Vagina (tissue), 2 donors: ENCODE results near the gene ARHGAP10.

Experiments
- POLR2A ChIP-seq, 2 donors: fragments of 450-650 bp; IDR thresholded peaks; one replicate each; pipeline ENCODE4 v1.6.1; 2017; ENCODE audit warnings: antibody characterized with exemption in 2 of 2, mild to moderate bottlenecking in 2 of 2, moderate library complexity in 2 of 2
- TF ChIP-seq, protein P1 (sequence below), 3 experiments: fragments of 450-650 bp in 2 of 3; fragments of 200-600 bp in 1 of 3; sonication (generic) in 1 of 3; IDR thresholded peaks; one replicate each; pipeline ENCODE4 v1.5.1; 2017 to 2019; ENCODE audit warnings: antibody characterized with exemption in 3 of 3, mild to moderate bottlenecking in 2 of 3, moderate library complexity in 2 of 3

DNA sequence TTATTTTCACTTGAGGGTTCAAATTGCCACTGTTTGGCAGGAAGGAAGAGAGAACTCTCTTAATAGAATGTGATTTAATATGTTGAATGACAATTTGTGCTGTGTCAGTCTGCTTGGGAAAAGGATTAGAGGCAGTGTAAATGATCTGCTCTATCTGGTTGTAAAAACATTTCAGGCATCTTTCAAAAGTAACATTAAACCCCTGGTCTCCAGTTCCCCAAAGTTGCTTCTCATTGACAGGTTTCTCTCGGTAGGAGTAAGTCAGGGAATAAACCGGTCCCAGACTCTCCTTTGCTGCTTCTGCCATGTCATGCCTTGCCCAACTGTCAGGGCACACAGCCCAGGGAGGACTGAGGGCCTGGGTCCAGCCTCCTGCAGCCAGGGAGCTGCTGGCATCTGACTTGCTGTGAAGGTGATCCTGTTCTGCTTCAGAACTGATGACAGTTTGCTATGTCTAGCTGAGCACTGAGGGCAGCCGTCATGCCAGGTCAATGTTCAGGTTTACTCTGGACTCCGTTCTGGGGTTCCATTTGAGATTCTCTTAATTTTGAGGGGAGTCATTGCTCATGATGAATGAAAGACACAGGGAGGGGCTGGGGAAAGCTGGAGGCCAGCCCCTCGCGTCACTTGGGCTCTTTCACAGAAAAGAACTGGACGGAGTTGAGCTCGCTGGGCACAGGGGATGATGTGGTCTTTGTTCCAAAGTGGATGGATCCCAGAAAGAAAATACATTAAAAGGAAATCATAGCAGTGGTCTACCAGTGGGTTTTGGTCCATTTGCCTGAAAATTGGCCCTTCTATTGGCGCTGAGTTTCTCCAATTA is 312.4 kb downstream of the ARHGAP10 start:
- TF ChIP-seq, protein P1, sequence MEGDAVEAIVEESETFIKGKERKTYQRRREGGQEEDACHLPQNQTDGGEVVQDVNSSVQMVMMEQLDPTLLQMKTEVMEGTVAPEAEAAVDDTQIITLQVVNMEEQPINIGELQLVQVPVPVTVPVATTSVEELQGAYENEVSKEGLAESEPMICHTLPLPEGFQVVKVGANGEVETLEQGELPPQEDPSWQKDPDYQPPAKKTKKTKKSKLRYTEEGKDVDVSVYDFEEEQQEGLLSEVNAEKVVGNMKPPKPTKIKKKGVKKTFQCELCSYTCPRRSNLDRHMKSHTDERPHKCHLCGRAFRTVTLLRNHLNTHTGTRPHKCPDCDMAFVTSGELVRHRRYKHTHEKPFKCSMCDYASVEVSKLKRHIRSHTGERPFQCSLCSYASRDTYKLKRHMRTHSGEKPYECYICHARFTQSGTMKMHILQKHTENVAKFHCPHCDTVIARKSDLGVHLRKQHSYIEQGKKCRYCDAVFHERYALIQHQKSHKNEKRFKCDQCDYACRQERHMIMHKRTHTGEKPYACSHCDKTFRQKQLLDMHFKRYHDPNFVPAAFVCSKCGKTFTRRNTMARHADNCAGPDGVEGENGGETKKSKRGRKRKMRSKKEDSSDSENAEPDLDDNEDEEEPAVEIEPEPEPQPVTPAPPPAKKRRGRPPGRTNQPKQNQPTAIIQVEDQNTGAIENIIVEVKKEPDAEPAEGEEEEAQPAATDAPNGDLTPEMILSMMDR (IDR thresholded peaks at IDR 0.05), result no peak
- no peak for TF ChIP-seq POLR2A (IDR thresholded peaks at IDR 0.05)
